Suppressor macrophage (primary cell): ENCODE data around the gene IBTK.
A peak's percentile ranks its signal among the peaks of the same experiment; 100 is the strongest.
"Not testable (repeated sequence)": the region's sequence is repeated elsewhere in the genome, so short reads cannot be mapped to it uniquely, and the experiment has no call there.

Experiments
- DNase-seq, 4 experiments: peaks; one replicate each; pipeline ENCODE4 v3.0.0-alpha.2; 2020 to 2022

The IBTK gene

DNA sequence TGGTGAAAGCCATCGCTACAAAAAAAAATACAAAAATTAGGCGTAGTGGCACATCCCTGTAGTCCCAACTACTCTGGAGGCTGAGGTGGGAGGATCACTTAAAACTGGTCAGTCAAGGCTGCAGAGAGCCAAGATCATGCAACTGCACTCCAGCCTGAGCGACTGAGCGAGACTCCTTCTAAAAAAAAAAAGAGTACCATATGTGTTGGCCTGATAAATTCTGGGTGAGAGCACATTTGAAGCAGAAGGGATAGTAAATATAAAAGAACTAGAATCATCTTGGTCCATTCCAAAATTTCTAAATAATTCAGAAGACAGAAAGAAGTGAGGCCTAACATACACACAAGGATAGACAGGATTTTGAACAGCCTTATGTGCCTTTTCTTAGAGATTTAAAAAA lies 2.2 kb downstream of the IBTK start:
- no peak for DNase-seq

DNA sequence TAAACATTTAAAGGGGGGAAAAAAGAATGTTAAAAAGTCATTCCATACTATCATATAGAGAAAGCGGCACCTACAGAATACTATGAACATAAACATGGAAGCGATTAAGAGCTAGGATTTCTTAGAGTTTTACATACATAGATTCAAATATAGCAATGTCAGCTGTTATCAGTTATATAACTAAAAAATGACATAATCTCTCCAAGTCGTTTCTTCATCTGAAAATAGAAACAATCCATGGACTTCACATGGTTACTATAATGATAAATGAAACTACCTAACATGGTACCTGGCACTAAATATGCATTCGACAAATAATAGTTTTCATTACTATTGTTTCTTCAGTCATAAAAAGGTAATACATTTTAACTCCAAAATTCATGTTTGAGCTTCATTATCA lies 3.7 kb downstream of the IBTK start:
- DNase-seq, result no peak

DNA sequence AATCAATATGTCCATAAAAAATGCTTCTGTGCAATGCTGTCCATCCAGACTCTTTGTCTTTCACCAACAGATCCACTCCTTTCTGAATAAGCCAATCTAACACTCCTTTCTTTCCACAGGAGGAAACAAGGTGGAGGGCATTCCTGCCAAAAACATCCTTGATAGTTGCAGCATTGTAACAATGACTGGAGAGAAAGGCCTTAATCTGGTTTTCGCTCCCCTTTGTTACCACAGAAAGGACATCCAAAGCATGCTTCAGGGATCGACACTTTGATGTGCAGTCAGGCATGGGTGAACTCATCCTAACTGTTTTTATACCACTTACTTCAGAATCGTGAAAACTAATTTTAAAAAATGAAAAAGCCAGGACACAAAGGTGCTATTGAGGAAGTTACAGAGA lies 7.4 kb downstream of the IBTK start:
- no peak for DNase-seq

DNA sequence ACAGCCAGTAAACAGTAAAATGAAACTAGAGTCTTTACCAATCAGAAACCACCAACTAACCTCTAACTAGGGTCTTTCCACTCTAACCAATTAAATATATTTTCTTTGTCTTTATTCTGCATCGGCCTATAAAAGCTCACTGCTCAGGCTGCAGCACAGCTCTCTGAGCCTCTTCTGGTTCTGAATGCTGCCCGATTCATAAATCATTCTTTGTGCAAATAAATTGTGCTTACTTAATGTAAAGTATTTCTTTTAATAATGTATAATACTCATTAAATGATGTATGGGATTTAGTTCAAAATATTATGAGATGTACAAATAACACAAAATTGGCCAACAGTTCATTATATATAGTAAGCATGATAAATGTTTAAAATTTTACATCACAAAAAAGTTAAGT lies 7.9 kb downstream of the IBTK start:
- no peak for DNase-seq

DNA sequence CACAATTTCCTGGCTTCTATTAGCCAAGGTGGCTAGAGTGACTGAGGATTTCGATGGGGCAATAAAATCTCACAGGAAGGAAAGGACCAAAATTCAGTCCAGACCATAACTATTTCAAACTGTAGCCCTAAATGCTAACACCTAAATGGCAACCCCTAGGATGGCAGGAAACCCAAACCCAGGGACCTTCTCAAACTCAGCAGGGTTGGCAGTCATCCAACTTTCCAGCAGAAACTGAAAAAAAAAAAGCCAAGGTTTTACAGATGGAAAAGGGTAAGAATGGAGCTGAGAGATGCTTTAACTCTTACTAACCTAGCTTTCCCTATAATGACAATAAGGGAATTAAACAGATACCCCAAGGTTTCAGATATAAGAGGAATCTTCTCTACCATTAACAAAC lies 10.5 kb downstream of the IBTK start:
- DNase-seq, result no peak

DNA sequence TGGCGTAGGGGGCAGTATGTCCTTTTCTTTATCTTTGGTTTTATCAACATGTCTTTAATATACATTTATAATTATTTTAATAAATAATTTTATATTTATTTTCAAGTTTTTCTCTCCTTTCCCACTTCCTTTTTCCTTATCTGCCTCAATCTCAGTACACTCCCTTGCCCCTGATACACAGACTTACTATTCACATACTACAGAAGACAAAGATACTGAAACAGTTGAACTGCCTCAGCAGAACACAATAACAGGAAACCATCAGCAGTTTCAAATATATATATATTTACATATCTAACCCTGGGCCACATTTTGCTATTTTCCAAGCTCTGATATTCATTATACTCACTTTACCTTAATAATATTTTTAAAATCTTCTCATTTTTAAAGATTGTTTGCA lies 19.8 kb downstream of the IBTK start:
- no peak for DNase-seq

DNA sequence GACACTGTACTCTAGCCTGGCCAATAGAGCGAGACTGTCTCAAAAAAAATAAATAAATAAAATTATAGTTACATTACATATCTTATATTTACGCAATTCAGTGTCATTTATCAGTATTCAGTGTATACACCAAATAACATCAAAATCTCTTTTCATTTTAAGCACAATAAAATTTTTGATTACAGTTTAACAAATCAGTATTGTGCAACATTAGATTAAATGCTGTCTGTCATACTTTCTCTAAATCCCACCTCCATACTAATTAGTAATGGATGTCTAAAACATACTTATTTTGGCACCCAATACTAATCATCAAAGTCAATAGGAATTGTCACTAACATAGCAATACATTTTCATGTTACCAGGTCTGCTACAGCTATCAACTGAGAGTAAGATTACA lies 27.4 kb downstream of the IBTK start:
- no peak for DNase-seq

DNA sequence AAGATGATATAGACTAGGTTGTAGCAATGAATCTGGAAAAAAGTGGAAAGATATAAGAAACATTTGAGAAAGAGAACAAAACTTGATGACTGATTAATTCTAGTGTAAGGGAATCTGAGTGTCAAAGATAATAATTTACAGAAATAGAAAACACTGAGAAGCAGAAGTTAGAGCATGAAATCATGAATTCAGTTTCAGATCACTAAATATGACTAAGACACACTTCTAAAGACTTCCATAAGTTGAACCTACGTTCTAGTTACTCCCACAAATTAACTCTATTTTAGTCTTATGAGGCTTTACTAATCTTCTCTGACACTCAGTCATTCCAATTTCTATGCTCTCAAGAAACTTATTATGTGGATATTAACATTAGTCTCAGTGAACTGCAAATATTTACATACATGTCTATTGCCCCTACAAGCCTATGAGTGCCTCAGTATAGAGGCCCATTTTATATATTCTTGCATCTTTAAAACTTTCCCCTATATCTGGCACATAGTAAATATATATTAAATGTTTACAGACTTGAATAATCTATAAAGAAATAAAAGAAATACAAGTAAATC lies 30.4 kb downstream of the IBTK start:
- DNase-seq, result peak in 2 of 4 experiments; percentile 78 to 85

DNA sequence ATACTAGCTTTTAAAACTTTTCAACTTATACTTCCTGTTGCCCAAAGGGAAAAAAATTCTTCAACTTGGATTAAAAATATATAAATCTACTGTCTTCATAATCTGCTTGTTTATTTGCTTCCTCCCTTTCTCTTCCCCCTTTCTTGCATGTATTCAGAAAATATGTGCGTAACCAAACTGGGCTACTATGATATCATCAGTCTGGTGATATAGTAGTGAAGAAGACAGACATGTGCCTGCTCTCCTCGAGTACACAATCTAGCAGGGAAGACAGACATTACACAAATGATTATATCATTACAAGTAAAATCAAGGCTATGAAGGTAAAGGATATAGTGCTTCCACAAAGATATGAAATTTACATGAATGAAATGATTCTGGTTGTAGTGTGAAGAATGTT lies 31.0 kb downstream of the IBTK start:
- peak; percentile 30 to 88 (median 71) for DNase-seq

DNA sequence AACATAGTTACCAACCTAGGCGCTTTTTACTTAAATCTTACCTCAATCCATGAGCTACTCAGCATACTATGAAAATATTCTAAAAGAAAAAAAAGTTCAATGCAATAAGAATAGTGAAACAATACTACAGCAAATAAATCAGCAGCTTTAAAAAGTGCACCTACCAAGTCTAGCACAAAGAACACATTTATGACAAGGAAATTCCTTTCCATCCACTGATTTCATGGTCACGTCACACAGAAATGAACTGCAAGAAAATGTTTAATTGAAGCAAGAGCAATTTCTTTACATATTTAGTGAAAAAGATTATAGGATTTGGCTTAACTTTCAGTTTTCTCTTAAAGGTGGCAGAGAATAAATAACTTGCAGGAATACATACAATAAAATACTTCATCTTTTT lies 36.2 kb downstream of the IBTK start:
- DNase-seq, result no peak

DNA sequence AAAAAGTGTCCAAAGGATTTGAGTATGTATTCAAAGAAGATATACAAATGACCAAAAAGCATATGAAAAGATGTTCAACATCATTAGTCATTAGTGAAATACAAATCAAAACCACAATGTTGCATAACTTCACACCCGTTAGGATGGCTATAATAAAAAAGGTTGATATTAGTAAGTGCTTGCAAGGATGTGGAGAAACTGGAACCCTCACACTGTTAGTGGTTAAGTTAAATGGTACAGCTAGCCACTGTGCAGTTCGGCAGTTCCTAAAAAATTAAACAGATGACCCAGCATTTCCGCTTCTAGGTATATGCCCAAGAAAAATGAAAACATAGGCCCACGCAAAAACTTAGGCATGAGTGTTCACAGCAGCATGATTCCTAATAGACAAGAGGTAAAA lies 38.6 kb downstream of the IBTK start:
- DNase-seq, result peak in 2 of 4 experiments; percentile 2 to 5

DNA sequence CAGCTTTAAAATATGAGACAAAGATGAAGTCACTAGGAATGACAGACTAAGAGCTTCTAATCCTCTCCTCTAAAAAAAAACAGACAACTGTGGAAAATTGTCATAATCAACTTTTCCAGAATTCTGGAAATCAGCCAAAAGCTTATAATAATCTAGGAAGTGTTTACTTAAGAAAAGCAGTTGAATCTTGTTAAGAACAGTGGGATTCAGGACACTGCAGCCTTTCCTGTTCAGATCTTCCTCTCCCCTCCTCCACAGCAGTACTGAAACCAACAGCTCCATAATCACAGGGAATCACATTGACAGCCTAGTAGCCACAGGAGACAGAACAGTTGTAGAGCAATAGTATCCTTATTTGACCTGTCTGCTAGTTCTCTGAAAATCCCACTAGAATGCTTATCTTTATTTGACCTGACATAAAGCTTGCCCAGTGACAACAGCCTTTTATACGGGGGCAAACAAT lies 41.6 kb downstream of the IBTK start:
- DNase-seq, result peak in 1 of 4 experiments; percentile 5

DNA sequence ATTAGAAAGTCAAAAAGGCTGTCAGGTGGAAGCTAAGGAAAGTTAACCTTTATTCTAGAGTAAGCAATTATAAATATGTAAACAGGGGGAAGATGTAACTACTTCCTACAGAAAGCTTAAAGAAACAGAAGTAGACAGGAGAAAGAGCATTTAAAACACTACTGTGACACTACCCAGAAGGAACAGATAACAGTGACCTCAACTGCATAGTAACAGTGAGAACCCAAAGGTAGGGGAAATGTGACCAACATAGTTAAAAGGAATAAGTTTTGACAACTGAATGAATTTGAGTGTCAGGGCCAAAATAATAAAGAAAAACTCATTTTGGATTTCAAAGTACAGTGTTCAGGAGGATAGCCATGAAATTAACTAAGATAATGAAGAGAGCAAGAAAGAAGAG lies 43.5 kb downstream of the IBTK start:
- DNase-seq, result no peak

DNA sequence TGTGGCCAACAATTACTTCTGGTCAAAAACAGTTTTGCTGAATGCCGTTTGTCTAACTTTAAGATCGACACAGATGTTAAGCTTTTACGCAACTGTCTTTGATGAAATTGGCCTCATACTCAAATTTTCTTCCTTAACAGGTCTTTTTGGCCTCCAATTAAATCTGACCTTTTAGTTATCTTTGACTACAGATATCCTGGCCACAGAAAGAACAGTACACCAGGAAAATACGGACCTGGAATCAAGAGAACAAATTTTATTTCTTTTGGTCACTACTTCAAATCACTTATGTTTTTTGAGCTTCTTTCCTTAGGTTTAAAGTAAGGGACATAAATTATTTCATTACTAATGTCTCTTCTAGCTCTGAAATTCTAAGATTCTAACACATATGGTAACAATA lies 49.8 kb downstream of the IBTK start:
- DNase-seq, result no peak

DNA sequence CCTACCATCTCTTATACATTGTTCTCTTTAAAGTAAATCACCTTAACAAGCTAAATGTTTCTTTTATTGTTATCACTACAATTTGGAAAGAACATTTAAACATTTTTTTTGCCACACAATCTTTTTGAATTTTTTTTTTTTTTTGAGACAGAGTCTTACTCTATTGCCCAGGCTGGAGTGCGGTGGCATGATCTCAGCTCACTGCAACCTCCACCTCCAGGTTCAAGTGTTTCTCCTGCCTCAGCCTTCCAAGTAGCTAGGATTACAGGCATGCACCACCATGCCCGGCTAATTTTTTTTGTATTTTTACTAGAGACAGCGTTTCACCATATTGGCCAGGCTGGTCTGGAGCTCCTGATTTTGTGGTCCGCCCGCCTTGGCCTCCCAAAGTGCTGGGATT lies 50.3 kb downstream of the IBTK start:
- DNase-seq, result not testable (repeated sequence)

DNA sequence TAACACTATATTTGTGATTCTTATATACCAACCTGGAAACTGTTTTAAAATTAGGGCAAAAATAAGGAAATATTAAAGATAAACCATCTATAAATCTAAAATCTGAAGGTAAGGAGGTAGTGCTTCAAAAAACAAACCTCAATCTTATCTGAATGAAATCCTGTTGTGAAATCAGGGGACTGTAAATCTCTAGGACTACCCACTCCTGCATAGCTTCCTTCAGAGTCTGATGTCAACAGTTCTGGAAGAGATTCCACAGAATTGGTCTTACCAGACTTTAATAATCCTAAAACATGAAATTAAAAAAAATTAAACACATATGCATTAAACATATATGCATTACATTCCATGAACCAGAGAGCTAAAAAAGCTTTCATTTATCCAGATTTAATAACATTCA lies 51.4 kb downstream of the IBTK start:
- DNase-seq, result no peak

DNA sequence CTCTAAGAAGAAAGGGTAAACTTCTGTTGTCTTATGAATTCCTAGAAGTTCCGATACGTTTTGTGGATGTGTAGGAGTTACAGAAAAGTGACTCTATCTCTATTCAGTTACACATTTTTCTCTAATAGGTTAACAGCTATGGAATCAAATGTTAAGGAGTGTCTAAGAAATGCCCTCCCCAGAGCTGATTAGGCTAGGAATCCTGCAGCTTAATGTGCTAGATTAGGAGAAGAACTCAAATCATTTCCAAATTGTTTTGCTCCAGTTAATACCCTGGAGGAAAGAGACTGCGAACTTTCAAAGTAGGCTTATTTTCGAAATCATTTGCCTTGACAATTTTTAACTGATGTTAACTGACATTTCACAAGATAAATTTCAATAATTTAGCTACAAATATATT lies 51.9 kb downstream of the IBTK start:
- DNase-seq, result no peak

DNA sequence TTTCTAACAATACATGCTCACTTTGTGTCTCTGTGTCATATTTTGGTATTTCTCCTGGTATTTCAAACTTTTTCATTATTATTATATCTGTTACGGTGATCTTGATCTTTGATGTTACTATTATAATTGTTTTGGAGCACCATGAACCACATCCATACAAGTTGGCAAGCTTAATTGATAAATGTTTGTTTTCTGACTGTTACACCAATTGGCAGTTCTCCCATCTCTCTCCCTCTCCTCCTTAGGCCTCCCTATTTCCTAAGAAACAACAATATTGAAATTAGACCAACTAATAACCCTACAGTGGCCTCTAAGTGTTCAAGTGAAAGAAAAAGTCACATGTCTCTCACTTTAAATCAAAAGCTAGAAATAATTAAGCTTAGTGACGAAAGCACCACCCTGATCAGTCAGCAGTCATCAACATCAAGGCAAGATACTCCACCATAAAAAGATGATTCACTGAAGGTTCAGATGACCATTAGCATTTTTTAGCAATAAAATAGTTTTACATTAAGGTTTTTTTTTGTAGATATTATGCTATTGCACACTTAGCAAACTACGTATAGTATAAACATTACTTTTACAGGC lies 61.5 kb downstream of the IBTK start:
- DNase-seq, result no peak

DNA sequence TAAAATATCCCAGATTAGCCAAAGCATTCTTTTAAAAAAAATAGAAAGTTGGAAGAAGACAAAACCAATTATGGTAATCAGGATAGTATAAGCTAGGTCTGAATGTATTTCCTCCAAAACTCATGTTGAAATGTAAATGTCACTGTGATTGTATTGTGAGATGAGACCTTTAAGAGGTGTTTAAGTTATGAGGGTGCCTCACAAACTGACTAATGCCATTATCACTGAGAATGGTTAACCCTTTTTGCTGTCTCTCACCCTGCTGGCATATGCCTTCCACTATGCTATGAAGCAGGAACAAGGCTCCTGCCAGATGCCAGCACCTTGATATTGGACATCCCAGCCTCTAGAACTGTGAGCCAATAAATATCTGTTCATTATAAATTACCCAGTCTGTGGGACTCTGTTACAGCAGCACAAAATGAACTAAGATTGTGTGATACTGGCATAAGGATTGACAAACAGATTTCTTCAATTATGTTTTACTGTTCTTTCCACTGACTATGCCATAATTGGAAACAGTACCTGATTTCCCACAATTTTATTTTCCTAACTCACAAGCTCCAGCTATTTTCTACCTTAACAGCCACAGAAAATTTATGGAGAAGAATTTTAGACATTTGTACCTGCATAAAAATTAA lies 63.8 kb downstream of the IBTK start:
- no peak for DNase-seq

DNA sequence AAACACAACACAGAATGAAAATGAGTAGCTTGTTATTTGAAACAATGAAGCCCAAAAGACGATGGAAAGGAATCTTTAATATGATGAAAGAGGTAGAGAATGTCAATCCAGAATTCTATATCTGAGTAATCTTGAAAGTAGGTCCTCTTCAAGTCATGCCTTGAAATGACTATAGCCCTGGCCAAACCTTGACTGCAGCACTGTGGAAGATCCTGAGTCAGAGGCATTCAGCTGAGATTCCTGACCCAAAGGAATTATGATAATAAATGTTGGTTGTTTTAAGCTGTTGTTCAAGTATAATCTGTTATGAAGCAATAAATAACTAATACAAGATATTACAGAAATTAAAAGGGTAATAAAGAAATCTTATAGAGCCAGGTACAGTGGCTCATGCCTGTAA lies 64.8 kb downstream of the IBTK start:
- DNase-seq, result no peak

DNA sequence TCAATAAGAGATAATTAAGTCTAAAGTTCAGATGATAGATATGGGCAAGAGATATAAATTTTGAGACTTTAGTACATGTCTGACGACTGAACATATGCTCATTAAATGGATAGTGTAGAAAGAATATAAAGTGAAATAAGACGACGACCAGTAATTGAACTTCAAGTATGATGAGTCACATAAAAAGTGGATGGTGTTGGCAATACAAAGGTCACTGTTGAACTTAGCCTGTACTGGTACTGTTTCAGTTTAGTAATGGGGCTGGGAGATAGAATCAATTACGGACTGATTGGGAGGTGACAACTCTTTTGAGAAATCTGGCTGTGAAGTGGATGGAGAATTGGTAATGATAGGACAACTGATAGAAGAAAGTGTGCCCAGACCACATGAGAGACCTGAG lies 68.1 kb downstream of the IBTK start:
- DNase-seq, result no peak

DNA sequence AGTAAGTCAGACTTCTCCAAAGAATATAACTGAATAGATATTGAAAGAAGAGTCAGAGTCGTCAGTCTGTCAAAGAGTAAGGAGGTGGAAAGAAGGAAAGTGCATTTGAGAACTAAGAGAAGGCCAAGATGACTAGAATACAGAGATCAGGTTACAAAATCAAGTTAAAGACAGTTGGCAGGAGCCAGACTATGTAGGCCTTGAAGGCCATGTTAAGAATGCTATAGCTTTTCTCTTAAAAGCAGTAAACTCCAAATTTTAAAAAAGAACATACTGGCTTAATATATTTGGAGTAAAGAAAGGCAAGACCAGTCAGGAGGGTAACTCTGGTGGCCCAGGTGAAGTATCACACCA lies 68.8 kb downstream of the IBTK start:
- DNase-seq, result no peak

DNA sequence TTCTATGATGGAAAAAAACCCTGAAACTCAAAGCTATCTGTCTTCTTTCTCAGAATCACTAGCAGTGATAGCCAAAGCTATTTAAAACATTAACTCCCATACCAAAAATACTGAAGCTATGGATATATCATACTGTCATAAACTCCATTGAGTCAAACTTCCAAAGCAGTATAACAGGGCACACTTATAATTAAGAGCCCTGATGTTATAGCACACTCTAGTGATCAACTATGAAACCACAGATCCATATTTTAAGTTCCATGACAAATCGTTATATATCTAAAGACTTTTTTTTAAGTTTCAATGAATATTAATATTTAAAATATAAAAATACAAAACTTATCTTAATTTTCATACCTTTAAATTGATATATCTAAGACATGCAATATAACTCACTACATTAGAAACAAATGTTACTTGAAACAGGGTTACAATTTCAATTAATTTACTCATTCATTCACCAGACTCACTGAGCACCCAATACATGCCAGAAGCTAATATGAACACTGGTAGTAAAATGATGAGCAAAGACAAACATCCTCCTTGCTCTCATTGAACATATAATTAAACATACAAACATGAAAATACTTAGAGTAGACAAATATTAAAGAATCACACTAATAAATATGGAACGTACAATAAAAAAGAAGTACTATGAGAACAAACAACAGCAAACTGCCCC lies 69.3 kb downstream of the IBTK start:
- DNase-seq, result peak in 2 of 4 experiments; percentile 2 to 10

DNA sequence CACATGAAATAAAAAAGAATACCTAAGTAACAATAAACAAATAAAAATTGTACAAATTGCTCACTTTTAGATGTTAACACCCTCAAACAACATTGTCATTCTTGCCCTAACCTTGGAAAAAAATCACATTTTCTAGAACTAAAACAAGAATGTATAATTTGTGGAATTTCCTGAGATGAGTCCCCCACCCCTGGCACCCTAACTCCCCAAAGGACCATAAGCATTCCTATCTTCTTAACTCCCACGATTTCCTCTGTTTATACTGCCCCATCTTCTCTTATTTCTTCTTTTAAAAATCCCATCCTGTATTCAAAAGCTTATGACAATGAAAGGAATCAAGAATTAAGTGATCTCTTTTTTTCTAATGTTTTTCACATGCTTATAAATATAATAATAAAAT lies 70.9 kb downstream of the IBTK start:
- DNase-seq, result no peak
